GM12874 (cell line): ENCODE data around the gene TPSG1.

Experiments used
- CTCF ChIP-seq: IDR thresholded peaks from 2 replicates; pipeline ENCODE4 v1.5.1; 2011; ENCODE audit warnings: low read depth, mild to moderate bottlenecking, control low read depth, low read length, moderate library complexity; ENCODE audit not compliant: insufficient read depth

The TPSG1 gene

GRCh38 chr16:1212616-1213194, 12.4 kb downstream of the TPSG1 start:
- no peak for TF ChIP-seq CTCF

- TF ChIP-seq CTCF: no peak
Observed at GRCh38 chr16:1211451-1212268, 13.4 kb downstream of the TPSG1 start.

GRCh38 chr16:1210461-1210860, 14.6 kb downstream of the TPSG1 start:
- TF ChIP-seq CTCF: no peak

- TF ChIP-seq CTCF: no peak
Observed at GRCh38 chr16:1209081-1209480, 16.0 kb downstream of the TPSG1 start.

- TF ChIP-seq CTCF: no peak
Observed at GRCh38 chr16:1208239-1208830, 16.7 kb downstream of the TPSG1 start.

- TF ChIP-seq CTCF: no peak
Observed at GRCh38 chr16:1206786-1207185, 18.3 kb downstream of the TPSG1 start.

- TF ChIP-seq CTCF: no peak
Observed at GRCh38 chr16:1206326-1206725, 18.7 kb downstream of the TPSG1 start.
